ENCODE data around the gene FUT3. TPM values are rescaled to one million over a fixed set of nuclear protein-coding genes. Genes with fewer than 3 reads are reported as not detected.

The FUT3 gene
- polyA plus RNA-seq, 3 donors, result not detected

- no peaks in the 10 kb centered on the region for H3K79me2 ChIP-seq (ENCODE audit: insufficient read depth, low read length)
- H3K9me3 ChIP-seq (replicated peaks in 1 of 2; ENCODE audit: control insufficient read depth in 1 of 2, insufficient read depth in 1 of 2, low read length in 2 of 2), result peaks cover 10 to 17% of the 10 kb centered on the region in 2 donors
- peaks cover 0 to 6% of the 10 kb centered on the region in 2 donors for H3K36me3 Mint-ChIP-seq
- H3K4me2 ChIP-seq (replicated peaks; ENCODE audit: extremely low read depth, low read length, poor library complexity, severe bottlenecking), result peak within 1 kb of the TSS; percentile 77
- under 1% methylated on average over 98 of the region's 107 CpGs for WGBS (ENCODE audit: insufficient coverage)
- peak within 1 kb of the TSS; percentile 74 for H2AFZ ChIP-seq (ENCODE audit: insufficient read depth, low read depth, low read length, poor library complexity, severe bottlenecking)
- TF ChIP-seq CTCF (IDR thresholded peaks at IDR 0.05), result no peak
- peaks cover 23% of the 10 kb centered on the region for H3K4me1 Mint-ChIP-seq
- peaks cover 0 to 22% (median 13%) of the 10 kb centered on the region in 7 donors for H3K9me3 Mint-ChIP-seq
- peaks cover 10 to 50% of the 10 kb centered on the region in 2 donors for H3K27me3 ChIP-seq (ENCODE audit: control insufficient read depth in 2 of 2, insufficient read depth in 2 of 2, low read length in 2 of 2)
- H3K27me3 Mint-ChIP-seq (ENCODE audit: low read depth in 3 of 3), result peaks cover 55 to 76% (median 71%) of the 10 kb centered on the region in 3 donors
- H3K9ac ChIP-seq (ENCODE audit: insufficient read depth, low read length, poor library complexity, severe bottlenecking), result no peak within 1 kb of the TSS
- no peaks in the 10 kb centered on the region for H4K20me1 ChIP-seq (ENCODE audit: insufficient read depth, low read length)
- H3K4me1 ChIP-seq (ENCODE audit: control insufficient read depth in 1 of 2, insufficient read depth in 2 of 2, low read length in 2 of 2), result peaks cover 15 to 16% of the 10 kb centered on the region in 2 donors
- peak within 1 kb of the TSS in 1 of 3 experiments; percentile 67 for H3K4me3 ChIP-seq (replicated peaks in 1 of 3; ENCODE audit: low read depth in 2 of 3, low read length in 3 of 3)
- no peaks in the 10 kb centered on the region for H3K36me3 ChIP-seq (replicated peaks in 1 of 2; ENCODE audit: control insufficient read depth in 1 of 2, insufficient read depth in 2 of 2, low read length in 2 of 2)
- no peak within 1 kb of the TSS for H3K27ac ChIP-seq (ENCODE audit: low read depth in 1 of 2, low read length in 2 of 2)
- no peak for DNase-seq
- H3K27ac Mint-ChIP-seq, result peak within 1 kb of the TSS in 2 of 7 donors; percentile 63 to 65
- peak within 1 kb of the TSS; percentile 60 to 86 for H3K4me3 Mint-ChIP-seq
- intact Hi-C loops (cut with micrococcal nuclease), result loop anchor here (5.0 to 10.0 kb wide), 3 partner anchors 88 to 220 kb away; no protein-coding TSS in a partner anchor
These were observed 46.5 kb downstream of the FUT3 start, which contains the start of gene NRTN for GRCh38 chr19:5804516-5805461. Gene NRTN, plus strand, starts transcription at chr19:5805067. Its CDS starts 19,099 bp downstream, at chr19:5824166.

- peaks cover 24% of the 10 kb centered on the region for H3K4me1 Mint-ChIP-seq
- peaks cover 63 to 82% (median 74%) of the 10 kb centered on the region in 3 donors for H3K27me3 Mint-ChIP-seq (ENCODE audit: low read depth in 3 of 3)
- Histone ChIP-seq H3K27ac (ENCODE audit: low read depth in 1 of 2, low read length in 2 of 2) (no peak overlapping the region), H3K4me2 (replicated peaks; ENCODE audit: extremely low read depth, low read length, poor library complexity, severe bottlenecking) (peak overlapping the region; percentile 77), H3K9ac (ENCODE audit: insufficient read depth, low read length, poor library complexity, severe bottlenecking) (no peak overlapping the region), H3K4me1 (ENCODE audit: control insufficient read depth in 1 of 2, insufficient read depth in 2 of 2, low read length in 2 of 2) (peaks cover 15 to 16% of the 10 kb centered on the region in 2 donors), H3K4me3 (replicated peaks in 1 of 3; ENCODE audit: low read depth in 2 of 3, low read length in 3 of 3) (peak overlapping the region in 2 of 3 experiments; percentile 27 to 67), H2AFZ (ENCODE audit: insufficient read depth, low read depth, low read length, poor library complexity, severe bottlenecking) (peak overlapping the region; percentile 74), H3K79me2 (ENCODE audit: insufficient read depth, low read length) (no peaks in the 10 kb centered on the region), H3K36me3 (replicated peaks in 1 of 2; ENCODE audit: control insufficient read depth in 1 of 2, insufficient read depth in 2 of 2, low read length in 2 of 2) (no peaks in the 10 kb centered on the region), H3K27me3 (ENCODE audit: control insufficient read depth in 2 of 2, insufficient read depth in 2 of 2, low read length in 2 of 2) (peaks cover 10 to 55% of the 10 kb centered on the region in 2 donors), H4K20me1 (ENCODE audit: insufficient read depth, low read length) (no peaks in the 10 kb centered on the region), H3K9me3 (replicated peaks in 1 of 2; ENCODE audit: control insufficient read depth in 1 of 2, insufficient read depth in 1 of 2, low read length in 2 of 2) (peaks cover 10 to 17% of the 10 kb centered on the region in 2 donors)
- intact Hi-C loops (cut with micrococcal nuclease), result loop anchor here (5.0 to 10.0 kb wide), 2 partner anchors 218 to 221 kb away; no protein-coding TSS in a partner anchor
- H3K36me3 Mint-ChIP-seq, result peaks cover under 1 to 6% of the 10 kb centered on the region in 2 donors
- peak overlapping the region in 2 of 7 donors; percentile 63 to 65 for H3K27ac Mint-ChIP-seq
- peaks cover 0 to 24% (median 13%) of the 10 kb centered on the region in 7 donors for H3K9me3 Mint-ChIP-seq
- peak overlapping the region; percentile 60 to 86 for H3K4me3 Mint-ChIP-seq
- TF ChIP-seq CTCF (IDR thresholded peaks at IDR 0.05), result peak; percentile 95
- WGBS (ENCODE audit: insufficient coverage), result 1% methylated on average over 52 of the region's 54 CpGs
- DNase-seq, result peak; percentile 69 to 85 (median 80)
These were observed 47.3 kb downstream of the FUT3 start for GRCh38 chr19:5803752-5804515.
